Lower lobe of right lung (tissue), 2 donors: ENCODE measurements around the gene PHF3. TPM values are rescaled to one million over a fixed set of nuclear protein-coding genes. Genes with fewer than 3 reads are reported as not detected.
"Not testable (repeated sequence)": the region's sequence is repeated elsewhere in the genome, so short reads cannot be mapped to it uniquely, and the experiment has no call there.

Experiments
- ATAC-seq, 2 donors: fragments of 200-7000 bp; cut with Tn5 transposase; one replicate each; pipeline ENCODE4 v1.9.1; 2020 to 2022; ENCODE audit warnings: mild to moderate bottlenecking in 2 of 2, moderate library complexity in 2 of 2
- DNase-seq: peaks from one replicate; pipeline ENCODE4 v3.0.0-alpha.2; 2020
- H3K27ac ChIP-seq: fragments of 200-600 bp; one replicate; pipeline ENCODE4 v1.8.0; 2022
- H3K27me3 ChIP-seq: fragments of 200-600 bp; one replicate; pipeline ENCODE4 v1.8.0; 2022; ENCODE audit warnings: low read depth
- H3K36me3 ChIP-seq: fragments of 200-600 bp; one replicate; pipeline ENCODE4 v1.8.0; 2022; ENCODE audit warnings: mild to moderate bottlenecking
- H3K4me1 ChIP-seq: fragments of 200-600 bp; one replicate; pipeline ENCODE4 v1.8.0; 2022
- H3K4me3 ChIP-seq: fragments of 200-600 bp; one replicate; pipeline ENCODE4 v1.8.0; 2022; ENCODE audit warnings: mild to moderate bottlenecking
- H3K9me3 ChIP-seq: fragments of 200-600 bp; one replicate; pipeline ENCODE4 v1.8.0; 2022
- intact Hi-C: fragments of 100-400 bp; cut with DNase I; formaldehyde crosslinking; loops from one replicate; pipeline ENCODE4 v1.11.0; 2022
- total RNA-seq: library from RNA; stranded (reverse); fragmentation: NEBNext Ultra II Directional; extraction: Animal tissue kit (Norgen Biotek cat#: 25700); gene quantifications from one replicate; pipeline ENCODE4 v1.2.1, GENCODE V29; 2021
- TF ChIP-seq, protein P1 (sequence below): fragments of 200-600 bp; IDR thresholded peaks from one replicate; pipeline ENCODE4 v1.8.0; 2022; ENCODE audit warnings: antibody characterized with exemption, mild to moderate bottlenecking
- donor health status: DM: no; HTN: yes; CAD: no; lungs with severe emphysema.

PHF3 gene
- total RNA-seq, 1 donor from 2014 or later, result 65.4 TPM

DNA sequence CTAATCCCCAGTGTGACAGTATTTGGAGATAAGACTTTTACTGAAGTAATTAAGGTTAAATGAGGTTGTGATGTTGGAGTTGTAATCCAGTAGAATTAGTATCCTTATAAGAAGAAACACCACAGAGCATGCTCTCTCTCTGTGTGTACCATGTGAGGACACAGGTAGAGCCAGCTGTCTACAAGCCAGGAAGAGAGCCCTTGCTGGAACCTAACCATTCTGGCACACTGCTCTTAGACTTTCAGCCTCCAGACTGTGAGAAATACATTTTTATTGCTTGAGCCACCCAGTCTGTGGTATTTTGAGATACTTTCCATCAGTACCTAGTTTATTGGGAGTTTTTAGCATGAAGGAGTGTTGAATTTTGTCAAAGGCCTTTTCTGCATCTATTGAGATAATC lies 110.2 kb downstream of the PHF3 start:
- intact Hi-C loops, result no loop called here
- Histone ChIP-seq H3K27me3 (no peaks in the 10 kb centered on the region), H3K9me3 (peaks cover 5% of the 10 kb centered on the region), H3K36me3 (no peaks in the 10 kb centered on the region), H3K27ac (no peak overlapping the region), H3K4me1 (no peaks in the 10 kb centered on the region), H3K4me3 (no peak overlapping the region)
- TF ChIP-seq, protein P1, sequence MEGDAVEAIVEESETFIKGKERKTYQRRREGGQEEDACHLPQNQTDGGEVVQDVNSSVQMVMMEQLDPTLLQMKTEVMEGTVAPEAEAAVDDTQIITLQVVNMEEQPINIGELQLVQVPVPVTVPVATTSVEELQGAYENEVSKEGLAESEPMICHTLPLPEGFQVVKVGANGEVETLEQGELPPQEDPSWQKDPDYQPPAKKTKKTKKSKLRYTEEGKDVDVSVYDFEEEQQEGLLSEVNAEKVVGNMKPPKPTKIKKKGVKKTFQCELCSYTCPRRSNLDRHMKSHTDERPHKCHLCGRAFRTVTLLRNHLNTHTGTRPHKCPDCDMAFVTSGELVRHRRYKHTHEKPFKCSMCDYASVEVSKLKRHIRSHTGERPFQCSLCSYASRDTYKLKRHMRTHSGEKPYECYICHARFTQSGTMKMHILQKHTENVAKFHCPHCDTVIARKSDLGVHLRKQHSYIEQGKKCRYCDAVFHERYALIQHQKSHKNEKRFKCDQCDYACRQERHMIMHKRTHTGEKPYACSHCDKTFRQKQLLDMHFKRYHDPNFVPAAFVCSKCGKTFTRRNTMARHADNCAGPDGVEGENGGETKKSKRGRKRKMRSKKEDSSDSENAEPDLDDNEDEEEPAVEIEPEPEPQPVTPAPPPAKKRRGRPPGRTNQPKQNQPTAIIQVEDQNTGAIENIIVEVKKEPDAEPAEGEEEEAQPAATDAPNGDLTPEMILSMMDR, result no peak
- ATAC-seq (no peak), DNase-seq (no peak)

- DNase-seq, result no peak
- TF ChIP-seq, protein P1, result no peak
- intact Hi-C loops, result no loop called here
- ATAC-seq, result no peak
- H3K36me3 ChIP-seq, result no peaks in the 10 kb centered on the region
- peaks cover 5% of the 10 kb centered on the region for H3K9me3 ChIP-seq
- H3K4me3 ChIP-seq, result no peak overlapping the region
- H3K27me3 ChIP-seq, result no peaks in the 10 kb centered on the region
- H3K27ac ChIP-seq, result no peak overlapping the region
- no peaks in the 10 kb centered on the region for H3K4me1 ChIP-seq
These were observed 114.8 kb downstream of the PHF3 start for GRCh38 chr6:63750400-63750799.

DNA sequence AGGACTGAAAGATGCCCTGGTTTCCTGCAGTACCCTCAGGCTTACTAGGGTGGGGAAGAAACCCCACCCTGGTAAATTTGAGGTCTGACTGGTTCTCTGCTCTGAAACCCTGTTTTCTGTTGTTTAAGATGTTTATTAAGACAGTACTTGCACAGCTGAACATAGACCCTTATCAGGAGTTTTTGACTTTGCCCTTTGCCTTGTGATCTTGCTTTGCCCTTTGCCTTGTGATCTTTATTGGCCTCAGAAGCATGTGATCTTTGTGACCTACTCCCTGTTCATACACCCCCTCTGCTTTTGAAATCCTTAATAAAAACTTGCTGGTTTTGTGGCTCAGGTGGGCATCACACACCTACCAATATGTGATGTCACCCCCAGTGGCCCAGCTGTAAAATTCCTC lies 121.7 kb downstream of the PHF3 start:
- ATAC-seq, H3K27ac ChIP-seq, intact Hi-C loops, DNase-seq, H3K27me3 ChIP-seq, H3K4me1 ChIP-seq, H3K36me3 ChIP-seq, H3K4me3 ChIP-seq, H3K9me3 ChIP-seq: not testable (repeated sequence)

DNA sequence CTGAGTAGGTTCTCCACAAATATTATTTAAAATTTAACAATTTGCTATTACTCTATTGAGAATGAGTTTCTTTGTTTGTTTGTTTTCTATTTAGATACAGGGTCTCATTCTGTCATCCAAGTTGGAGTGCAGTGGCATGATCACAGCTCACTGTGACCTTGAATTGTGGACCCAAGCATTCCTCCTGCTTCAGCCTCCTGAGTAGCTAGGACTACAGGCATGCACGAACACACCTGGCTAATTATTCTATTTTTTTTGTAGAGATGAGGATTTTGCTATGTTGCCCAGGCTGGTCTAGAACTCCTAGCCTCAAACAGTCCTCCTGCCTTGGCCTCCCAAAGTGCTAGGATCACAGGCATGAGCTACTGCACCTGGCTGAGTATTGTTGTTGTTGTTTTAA lies 122.2 kb downstream of the PHF3 start:
- H3K27ac ChIP-seq, result no peak overlapping the region
- no peaks in the 10 kb centered on the region for H3K36me3 ChIP-seq
- no peaks in the 10 kb centered on the region for H3K27me3 ChIP-seq
- no peak for ATAC-seq
- no peak for DNase-seq
- TF ChIP-seq, protein P1, result no peak
- H3K4me3 ChIP-seq, result no peak overlapping the region
- intact Hi-C loops, result no loop called here
- H3K9me3 ChIP-seq, result peaks cover 9% of the 10 kb centered on the region
- H3K4me1 ChIP-seq, result no peaks in the 10 kb centered on the region

DNA sequence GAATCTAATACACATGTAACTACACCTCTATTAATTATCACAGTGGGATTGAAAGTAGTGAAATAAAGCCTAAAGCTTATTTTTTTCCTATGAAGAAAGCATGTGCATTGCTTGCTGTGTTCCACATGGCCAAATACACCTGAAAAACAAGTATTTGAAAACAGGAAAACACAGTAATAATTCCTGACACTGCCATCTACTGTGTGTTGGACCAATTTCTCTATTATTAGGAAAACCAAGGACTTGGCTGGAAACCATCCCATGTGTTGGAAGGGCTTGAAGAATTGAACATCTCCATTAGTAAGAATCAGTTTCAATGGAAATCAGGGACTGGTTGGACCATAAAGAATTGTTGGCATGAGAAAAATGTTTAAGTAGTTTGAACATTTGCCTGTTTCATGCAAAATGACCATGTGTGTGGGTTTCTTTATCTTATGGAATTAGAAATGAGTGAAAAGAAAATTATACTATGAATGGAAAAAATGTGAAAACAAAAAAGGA lies 124.1 kb downstream of the PHF3 start:
- no peak for ATAC-seq
- Histone ChIP-seq H3K36me3 (no peaks in the 10 kb centered on the region), H3K27ac (no peak overlapping the region), H3K27me3 (no peaks in the 10 kb centered on the region), H3K9me3 (peaks cover 9% of the 10 kb centered on the region), H3K4me3 (no peak overlapping the region), H3K4me1 (no peaks in the 10 kb centered on the region)
- intact Hi-C loops, result loop anchor here (5.0 kb wide), 2 partner anchors 157 to 407 kb away; no protein-coding TSS in a partner anchor
- TF ChIP-seq, protein P1, result no peak
- DNase-seq, result no peak

DNA sequence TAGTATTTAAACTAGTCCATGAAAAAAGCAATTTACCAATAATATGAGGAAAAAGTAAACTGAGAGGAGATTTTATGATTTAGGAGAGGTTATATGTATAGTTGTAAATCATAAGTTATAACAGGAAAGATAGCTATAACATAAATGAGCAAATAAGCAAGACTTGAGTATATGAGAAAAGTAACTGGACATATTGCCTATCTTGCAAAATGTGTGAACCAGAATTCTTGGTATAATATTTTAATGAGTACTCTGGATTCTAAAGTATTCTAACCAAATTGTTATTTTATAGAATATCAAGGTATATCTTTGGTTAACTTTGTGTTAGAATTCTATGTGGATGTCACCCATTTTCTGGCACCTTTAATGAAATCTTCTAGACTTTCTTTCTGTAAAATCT lies 124.6 kb downstream of the PHF3 start:
- H3K27ac ChIP-seq, result no peak overlapping the region
- H3K9me3 ChIP-seq, result peaks cover 9% of the 10 kb centered on the region
- intact Hi-C loops, result loop anchor here (5.0 kb wide), 2 partner anchors 158 to 408 kb away; no protein-coding TSS in a partner anchor
- H3K4me3 ChIP-seq, result no peak overlapping the region
- TF ChIP-seq, protein P1, result no peak
- ATAC-seq (no peak), DNase-seq (no peak)
- no peaks in the 10 kb centered on the region for H3K36me3 ChIP-seq
- H3K4me1 ChIP-seq, result no peaks in the 10 kb centered on the region
- H3K27me3 ChIP-seq, result no peaks in the 10 kb centered on the region
